Urothelium cell line (cell line): Measurements from ENCODE around the gene SYNGR2.
A peak's percentile ranks its signal among the peaks of the same experiment; 100 is the strongest.
"Not testable (repeated sequence)": the region's sequence is repeated elsewhere in the genome, so short reads cannot be mapped to it uniquely, and the experiment has no call there.

Source experiments
- DNase-seq: peaks from one replicate; pipeline ENCODE4 v3.0.0; 2011; ENCODE audit warnings: low spot score, mixed read lengths
- FAIRE-seq: peaks from 2 replicates; lab custom pipeline; 2011; peaks lifted over from hg19 to GRCh38; lab: Jason Lieb, UNC

SYNGR2 gene

DNA sequence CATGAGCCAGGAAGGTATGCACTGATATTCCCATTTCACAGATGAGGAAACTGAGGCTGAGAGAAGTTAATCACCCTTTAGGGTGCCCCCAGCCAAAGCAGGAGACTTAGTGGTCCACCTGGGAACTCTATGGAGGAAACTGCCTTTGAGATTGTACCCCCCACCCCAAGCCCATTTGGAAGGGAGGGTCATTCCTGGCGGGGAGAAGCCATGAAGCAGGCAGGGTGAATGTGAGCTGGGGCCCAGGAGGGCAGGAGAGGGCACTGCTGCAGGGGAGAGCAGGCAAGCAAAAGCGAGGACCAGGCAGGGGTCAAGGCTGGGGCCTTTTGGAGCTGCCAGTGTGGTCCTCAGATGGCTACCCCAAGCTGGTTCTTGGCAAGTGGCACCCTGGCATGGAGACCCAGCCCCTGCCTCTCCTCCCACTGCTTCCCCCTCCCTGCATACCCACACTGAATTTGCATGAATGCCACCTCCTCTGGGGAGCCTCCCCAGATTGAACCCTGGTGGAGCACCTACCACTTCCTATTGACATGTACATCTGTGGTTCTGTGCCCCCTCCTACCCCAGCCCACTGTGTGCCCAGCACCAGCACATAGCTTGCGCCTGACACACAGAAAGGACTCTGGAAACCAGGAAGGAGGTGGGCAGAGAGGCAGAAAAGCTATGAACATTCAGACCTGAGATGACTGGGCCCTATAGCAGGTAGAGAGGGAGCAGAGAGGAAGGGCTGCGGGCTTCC, 38.9 kb upstream of the SYNGR2 start:
- FAIRE-seq = no peak
- no peak for DNase-seq

DNA sequence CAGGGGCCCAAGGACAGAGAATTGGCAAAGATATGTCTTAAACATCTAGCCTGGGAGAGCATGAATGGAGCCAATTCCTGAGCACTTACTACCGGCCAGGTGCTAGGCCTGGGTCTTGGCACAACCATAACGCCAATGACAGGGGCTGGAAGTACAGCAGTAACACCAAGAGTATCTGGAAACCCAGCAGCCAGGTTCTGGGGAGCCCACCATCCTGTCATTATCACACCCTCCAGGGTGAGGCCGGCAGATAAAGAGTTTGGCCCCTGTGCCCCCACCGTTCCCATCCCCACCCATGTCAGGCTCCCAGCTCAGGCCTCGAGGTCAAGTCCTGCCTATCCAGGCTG, 38.3 kb upstream of the SYNGR2 start:
- DNase-seq (no peak), FAIRE-seq (no peak)

DNA sequence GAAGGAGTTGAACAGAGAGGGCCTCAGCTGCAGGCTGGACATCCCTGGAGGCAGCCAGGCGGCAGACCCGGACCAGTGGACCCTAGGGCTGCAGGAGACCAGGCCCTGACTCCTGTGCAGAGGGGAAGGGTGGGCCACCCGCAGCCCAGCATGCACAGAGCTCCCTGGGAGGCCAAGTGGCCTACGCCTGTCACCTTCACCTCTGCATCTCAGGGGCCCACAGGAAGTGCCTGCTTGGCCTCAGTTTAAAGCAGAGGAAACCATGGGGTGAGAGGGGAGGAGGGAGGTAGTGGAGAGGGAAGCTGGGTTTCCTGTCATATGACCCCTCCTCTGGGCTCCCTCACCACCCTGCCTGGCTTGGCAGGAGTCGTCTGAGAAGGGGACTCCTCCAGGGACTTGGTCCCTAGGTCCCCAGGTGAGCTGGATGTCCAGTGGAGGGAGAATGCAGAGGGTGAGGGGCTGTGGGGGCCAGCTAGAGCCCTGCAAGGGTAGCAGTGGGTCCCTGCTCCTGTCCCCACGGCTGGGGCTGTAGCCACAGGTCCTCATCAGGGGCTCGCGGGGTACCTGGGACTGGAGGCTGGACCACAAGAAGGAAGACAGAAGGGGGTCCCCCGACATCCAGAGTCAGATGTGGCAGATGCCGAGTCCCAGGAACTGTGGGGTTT, 37.8 kb upstream of the SYNGR2 start, which contains the start of gene TMC8:
Gene TMC8, plus strand, starts transcription at position 335 of the 665 bp plus-strand sequence. CDS start 818 bp downstream, outside the sequence.
- DNase-seq = no peak
- FAIRE-seq = no peak

DNA sequence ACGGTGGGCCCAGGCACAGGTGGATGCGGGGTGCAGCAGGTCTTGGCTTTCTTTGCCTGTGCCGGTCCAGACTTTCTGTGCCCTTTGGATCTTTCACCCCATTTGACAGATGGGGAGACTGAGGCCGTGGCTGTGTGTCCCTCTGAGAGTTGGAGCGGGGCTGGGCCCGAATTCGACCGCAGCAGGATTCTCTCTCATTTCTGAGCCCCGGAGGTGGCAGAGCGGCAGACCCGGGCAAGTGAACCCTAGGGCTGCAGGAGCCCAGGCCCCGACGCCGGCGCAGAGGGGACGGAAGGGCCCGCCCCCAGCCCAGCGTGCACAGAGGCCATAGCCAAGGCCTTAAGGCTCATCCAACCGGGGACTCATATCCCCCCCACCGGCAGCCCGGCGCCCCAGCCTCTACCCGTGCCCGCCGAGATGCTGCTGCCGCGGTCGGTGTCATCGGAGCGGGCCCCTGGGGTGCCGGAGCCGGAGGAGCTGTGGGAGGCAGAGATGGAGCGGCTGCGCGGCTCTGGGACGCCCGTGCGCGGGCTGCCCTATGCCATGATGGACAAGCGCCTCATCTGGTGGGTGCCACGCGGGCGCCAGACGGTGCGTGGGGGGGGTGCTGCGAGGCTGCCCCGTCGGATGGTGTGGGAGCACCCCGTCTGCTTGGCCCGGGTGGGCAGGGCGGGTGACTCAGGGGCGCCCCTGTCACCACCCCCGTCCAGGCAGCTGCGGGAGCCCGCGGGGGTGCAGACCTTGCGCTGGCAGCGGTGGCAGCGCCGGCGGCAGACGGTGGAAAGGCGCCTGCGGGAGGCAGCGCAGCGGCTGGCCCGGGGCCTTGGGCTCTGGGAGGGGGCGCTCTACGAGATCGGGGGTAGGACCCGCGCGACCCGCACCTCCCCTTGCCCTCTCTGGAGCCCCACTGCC, 37.0 kb upstream of the SYNGR2 start:
- FAIRE-seq (no peak), DNase-seq (no peak)

DNA sequence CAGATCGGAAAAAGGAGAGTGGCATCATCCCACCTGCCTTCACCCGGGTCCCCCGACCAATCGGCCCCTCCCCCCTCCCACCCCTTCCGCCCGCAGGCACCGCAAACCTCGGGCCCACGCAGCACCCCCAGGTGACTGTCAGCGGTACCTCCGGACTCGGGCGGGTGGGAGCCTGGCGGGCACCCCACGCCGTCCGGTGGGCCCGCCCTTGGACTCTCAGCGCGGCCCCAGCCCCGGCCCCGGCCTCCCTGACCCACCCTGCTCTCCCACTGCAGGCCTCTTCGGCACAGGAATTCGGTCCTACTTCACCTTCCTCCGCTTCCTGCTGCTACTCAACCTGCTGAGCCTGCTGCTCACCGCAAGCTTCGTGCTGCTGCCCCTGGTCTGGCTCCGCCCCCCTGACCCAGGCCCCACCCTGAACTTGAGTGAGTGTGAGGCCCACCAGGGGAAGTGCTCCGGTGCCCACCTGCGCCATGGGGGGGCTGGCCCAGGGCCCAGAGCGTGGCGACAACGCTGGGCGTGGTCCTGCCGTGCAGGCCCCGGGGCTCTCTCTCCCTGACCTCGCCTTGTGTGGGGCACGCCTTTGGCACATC, 36.2 kb upstream of the SYNGR2 start:
- FAIRE-seq (no peak), DNase-seq (no peak)

DNA sequence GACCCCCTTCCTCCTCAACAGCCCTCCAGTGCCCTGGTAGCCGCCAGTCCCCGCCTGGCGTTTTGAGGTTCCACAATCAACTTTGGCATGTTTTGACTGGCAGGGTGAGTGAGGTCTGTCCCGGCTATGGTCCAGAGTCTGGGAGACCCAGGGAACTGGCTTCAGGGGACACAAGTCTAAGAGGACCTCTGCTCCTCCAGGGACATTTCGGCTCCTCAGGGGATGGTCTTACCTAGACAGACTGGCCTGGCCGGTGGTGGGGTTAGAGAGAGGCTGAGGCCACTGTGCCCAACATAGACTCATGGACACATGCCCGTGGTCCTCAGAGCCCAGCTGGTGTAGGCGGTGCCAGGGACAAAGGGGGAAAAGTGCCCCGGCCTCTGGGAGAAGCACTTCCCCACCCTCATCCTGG, 35.6 kb upstream of the SYNGR2 start:
- DNase-seq (no peak), FAIRE-seq (no peak)

DNA sequence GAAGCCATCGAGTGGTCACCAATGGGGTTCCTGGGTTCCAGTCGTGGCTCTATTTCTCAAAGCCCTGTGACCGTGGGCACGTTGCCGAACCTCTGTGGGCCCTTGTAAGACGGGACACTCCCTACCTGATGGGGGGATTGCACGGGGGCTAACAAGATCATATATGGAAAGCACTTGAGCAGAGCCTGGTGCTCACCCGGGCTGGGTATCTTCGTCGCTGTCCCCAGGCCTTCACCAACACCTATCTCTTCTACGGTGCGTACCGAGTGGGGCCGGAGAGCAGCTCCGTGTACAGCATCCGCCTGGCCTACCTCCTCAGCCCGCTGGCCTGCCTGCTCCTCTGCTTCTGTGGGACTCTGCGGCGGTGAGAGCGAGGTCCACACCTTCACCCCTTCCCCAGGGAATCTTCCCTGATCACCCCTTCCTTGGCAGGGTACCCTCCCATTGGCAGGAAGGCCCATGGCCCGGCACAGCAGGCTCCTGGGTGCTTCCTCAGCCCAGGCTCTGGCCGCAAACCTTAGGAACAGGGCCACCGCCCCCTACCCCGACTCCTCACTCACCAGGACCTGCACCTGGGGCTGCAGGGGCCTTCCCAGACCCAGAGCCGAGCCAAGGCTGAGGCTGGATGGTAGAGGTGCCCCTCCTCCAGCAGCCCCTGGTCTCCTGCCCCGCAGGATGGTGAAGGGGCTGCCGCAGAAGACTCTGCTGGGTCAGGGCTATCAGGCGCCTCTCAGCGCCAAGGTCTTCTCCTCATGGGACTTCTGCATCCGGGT, 35.0 kb upstream of the SYNGR2 start:
- FAIRE-seq (no peak), DNase-seq (no peak)

DNA sequence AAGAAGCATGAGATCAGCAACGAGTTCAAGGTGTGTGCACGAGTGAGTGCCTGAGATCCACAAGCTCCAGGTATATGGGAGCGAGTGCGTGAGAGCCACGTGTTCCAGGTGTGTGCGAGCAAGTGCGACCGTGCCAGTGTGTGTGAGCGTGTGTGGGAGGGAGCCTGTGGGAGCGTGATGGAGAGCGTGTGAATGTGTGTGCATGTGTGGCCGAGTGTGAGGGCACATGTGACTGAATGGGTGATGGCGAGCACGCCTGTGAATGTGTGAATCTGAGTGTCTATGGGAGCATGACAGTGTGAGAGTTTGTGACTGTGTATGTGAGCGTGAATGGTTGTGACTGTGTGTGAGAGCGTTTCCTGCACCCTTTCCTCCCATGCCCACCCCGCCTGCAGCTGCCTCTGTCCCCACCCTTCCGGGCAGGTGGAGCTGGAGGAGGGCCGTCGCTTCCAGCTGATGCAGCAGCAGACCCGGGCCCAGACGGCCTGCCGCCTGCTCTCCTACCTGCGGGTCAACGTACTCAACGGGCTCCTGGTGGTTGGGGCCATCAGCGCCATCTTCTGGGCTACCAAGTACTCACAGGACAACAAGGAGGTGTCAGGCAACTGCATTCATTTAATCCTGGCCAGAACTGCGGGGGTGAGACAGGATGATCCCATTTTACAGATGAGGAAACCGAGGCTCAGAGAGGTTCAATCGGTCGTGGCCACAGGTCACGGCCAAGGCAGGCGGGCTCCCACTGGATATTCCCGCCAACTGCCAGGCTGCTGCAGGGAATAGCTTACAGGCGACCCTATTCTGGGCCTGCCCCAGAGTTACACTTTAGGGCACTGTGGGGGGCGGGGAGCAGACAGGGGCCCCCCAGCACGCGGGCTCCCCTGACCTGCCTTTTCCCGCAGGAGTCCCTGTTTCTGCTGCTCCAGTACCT, 34.1 kb upstream of the SYNGR2 start:
- DNase-seq (no peak), FAIRE-seq (peak; percentile 52)

DNA sequence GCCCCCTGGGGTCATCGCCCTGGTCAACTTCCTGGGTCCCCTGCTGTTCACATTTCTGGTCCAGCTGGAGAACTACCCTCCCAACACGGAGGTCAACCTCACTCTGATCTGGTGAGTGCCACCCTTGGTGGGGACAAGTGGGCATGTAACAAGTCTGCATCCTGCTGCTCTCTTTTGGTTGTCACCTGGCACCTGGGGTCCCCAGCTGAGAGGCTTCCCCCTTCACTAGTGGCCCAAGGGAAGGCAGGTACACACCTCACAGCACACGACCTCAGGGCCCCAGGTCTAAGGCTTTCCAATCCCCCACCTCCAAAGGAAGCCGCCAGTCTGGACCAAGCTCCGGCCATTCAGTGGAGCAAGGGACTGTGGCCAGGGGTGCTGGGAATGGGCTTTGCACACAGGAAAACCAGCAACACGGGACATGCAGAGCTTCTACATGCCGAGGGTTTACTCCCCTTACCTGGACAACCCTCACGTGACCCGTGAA, 33.4 kb upstream of the SYNGR2 start:
- no peak for DNase-seq
- FAIRE-seq = no peak

DNA sequence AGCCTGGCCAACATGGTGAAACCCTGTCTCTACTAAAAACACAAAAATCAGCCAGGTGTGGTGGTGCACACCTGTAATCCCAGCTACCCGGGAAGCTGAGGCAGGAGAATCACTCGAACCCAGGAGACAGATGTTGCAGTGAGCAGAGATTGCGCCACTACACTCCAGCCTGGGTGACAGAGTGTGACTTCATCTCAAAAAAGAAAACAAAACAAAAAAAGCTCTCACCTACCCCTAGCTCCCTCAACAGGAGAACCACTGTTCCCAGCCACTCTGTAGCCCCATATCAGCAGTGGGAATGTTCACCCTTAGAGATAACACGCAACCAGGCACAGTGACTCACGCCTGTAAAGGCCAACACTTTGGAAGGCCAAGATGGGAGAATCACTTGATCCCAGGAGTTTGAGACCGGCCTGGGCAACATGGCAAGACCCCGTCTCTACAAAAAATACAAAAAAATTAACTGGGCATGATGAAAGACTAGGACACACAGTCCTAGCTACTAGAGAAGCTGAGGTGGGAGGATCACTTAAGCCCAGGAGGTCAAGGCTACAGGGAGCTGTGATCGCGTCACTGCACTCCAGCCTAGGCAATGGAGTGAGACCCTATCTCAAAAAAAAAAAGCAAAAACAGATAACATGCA, 32.4 kb upstream of the SYNGR2 start:
- DNase-seq = no peak
- no peak for FAIRE-seq

DNA sequence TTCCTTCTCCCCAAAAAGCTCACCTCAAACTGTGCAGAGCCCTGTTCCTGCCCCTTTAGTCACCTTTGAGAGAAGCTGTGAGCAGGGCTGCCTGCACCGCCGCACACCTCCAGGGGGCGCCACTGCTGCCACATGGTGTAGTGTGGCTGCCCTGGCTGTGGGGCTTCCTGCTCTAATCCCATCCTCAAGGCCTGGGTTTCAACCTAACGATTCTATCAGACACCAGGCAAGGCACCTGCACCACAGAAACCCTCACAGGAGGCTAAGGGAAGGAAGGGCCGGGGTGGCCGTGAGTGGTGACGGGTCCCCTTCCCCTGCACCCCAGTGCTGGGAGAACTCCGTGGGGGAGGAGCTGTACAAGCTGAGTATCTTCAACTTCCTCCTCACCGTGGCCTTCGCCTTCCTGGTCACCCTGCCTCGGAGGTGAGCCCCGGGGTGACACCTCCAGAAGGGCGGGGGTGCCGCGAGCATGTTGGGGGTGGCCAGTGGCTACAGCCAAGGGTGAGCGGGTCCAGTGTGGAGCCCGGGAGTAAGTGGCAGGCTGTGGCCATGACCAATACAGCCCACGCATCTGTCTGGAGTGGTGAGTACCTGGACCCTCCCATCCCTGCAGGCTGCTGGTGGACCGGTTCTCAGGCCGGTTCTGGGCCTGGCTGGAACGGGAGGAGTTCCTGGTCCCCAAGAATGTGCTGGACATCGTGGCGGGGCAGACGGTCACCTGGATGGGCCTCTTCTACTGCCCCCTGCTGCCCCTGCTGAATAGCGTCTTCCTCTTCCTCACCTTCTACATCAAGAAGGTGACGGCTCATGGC, 30.8 kb upstream of the SYNGR2 start:
- FAIRE-seq (no peak), DNase-seq (no peak)

DNA sequence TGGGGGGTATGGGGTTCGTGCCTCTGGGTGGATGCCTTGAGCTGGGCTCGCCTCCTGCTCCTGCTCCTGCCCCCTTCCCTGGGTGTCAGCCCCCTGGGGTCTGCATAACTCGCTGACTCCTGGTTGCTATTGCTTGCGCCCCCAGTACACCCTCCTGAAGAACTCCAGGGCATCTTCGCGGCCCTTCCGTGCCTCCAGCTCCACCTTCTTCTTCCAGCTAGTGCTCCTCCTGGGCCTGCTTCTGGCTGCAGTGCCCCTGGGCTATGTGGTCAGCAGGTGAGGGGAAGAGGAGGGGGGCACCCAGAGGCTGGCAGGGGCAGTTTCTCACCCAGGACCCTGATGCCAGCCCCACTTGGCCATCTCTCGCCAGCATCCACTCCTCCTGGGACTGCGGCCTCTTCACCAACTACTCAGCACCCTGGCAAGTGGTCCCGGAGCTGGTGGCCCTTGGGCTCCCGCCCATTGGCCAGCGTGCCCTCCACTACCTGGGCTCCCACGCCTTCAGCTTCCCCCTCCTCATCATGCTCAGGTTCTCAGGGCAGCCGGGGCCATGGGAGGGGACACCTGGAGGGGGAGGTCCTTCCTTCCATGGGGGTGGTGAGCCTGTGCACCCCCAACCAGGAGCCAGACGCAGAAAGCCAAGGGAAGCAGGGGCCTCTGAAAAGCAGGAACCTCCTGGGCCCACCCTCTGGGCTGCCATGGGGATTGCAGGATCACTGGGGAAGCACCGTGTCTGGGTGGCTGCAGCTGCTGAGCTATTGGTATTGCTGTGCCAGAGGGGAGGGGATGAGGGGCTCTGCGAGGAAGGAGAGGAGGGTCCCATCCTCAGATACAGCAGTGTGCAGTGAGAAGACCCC, 29.9 kb upstream of the SYNGR2 start:
- FAIRE-seq (no peak), DNase-seq (no peak)

DNA sequence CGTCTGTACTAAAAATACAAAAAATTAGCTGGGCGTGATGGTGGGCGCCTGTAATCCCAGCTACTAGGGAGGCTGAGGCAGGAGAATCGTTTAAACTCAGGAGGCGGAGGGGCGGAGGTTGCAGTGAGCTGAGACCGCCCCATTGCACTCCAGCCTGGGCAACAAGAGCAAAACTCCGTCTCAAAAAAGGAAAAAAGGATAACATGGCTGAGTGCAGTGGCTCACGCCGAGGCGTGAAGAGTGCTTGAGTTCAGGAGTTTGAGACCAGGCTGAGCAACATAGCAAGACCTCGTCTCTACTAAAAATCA, 28.6 kb upstream of the SYNGR2 start:
- not testable (repeated sequence) for DNase-seq, FAIRE-seq

DNA sequence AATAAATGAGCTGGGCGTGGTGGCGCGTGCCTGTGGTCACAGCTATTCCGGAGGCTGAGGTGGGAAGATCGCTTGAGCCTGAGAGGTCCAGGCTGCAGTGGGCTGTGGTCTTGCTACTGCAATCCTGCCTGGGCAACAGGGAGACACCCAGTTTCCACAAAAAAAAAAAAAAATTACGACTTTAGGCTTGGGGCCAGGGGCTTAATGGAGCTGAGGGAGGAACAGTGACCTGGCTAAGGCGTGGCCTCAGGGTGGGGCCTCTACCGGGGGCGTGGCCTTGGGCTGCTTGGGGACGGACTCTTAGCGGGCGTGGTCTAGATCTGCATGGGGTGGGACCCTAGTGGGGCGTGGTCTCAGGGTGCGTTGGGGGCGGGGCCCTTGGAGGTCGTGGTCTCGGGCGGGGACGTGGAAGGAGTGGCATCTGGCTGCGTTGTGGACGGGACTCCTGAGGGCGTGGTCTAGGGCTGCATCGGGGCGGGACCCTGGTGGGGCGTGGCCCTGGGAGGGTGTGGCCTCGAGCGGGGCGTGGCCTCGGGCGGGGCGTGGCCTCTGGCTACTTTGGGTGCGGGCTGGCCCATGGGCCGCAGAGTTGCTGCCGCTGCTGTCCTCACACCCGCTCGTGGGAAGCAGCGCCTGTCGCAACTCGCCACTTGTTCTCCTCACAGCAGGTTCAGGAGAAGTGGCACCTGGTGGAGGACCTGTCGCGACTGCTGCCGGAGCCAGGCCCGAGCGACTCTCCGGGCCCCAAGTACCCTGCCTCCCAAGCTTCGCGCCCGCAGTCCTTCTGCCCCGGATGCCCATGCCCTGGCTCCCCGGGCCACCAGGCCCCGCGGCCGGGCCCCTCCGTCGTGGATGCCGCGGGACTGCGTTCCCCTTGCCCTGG, 28.0 kb upstream of the SYNGR2 start:
- DNase-seq (peak; percentile 95), FAIRE-seq (peak; percentile 93)

DNA sequence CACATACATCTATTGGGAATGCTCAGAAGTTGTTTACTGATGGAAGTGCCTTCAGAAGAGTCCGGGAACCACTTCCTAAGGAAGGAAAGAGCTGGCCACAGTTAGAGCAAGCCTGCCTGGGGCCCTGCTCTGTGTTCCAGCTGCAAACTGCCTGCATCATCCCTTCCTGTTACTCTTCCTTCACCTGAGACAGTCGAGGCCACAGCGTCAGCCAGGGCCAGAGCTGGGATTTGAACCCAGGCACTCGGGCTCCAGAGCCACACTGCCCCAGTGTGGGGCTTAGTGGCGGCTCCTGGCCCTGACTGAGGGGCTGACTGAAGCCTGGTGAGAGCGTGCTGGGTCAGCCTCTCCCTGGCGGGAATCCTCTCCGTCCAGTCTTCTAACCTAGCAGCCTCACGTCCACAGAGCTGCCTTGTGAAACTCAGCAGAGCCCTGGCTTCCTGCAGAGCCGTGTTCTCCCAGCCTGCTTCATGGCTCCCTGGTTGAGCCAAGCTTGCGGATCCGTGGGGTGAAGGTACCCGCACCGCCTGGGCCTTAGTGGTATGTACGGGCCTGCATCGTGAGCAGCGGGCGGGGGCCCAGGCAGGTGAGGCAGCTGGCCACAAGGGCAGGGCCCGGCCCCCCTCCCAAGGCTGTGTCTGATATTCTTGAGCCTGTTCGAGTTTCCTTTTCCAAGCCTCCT, 26.8 kb upstream of the SYNGR2 start:
- FAIRE-seq = no peak
- DNase-seq = no peak
